ENCODE measurements around the gene RSPO1. TPM values are rescaled to one million over a fixed set of nuclear protein-coding genes. Genes with fewer than 3 reads are reported as not detected.
"Not testable (repeated sequence)": the region's sequence is repeated elsewhere in the genome, so short reads cannot be mapped to it uniquely, and the experiment has no call there.

Gene RSPO1
- total RNA-seq, 1 donor from 2014 or later, result not detected

- peak; percentile 98 for DNase-seq (ENCODE audit: low spot score)
- intact Hi-C loops (cut with DNase I), result loop anchor here (1.0 to 10.0 kb wide), 3 partner anchors 41 to 452 kb away; partner anchors contain the start of genes C1orf122, POU3F1, SNIP1 and YRDC
Observed at GRCh38 chr1:37595440-37596181, 39.1 kb downstream of the RSPO1 start, which contains the start of gene GNL2. Gene GNL2 (minus strand): TSS chr1:37595937. CDS start chr1:37595822, 115 bp downstream.

GRCh38 chr1:37593726-37594125 lies 41.0 kb downstream of the RSPO1 start:
- no peak for DNase-seq (ENCODE audit: low spot score)
- intact Hi-C loops (cut with DNase I), result loop anchor here (10.0 kb wide), 1 partner anchor 211 kb away; the partner anchor contains the start of genes C1orf122 and YRDC

- no peak for DNase-seq (ENCODE audit: low spot score)
- intact Hi-C loops (cut with DNase I), result no loop called here
Observed at GRCh38 chr1:37588939-37589338, 45.8 kb downstream of the RSPO1 start.

GRCh38 chr1:37584544-37584943 lies 50.1 kb downstream of the RSPO1 start:
- DNase-seq (ENCODE audit: low spot score); intact Hi-C loops (cut with DNase I): not testable (repeated sequence)

GRCh38 chr1:37575692-37576091 lies 59.0 kb downstream of the RSPO1 start:
- intact Hi-C loops (cut with DNase I), result no loop called here
- DNase-seq (ENCODE audit: low spot score), result no peak

- DNase-seq (ENCODE audit: low spot score), result no peak
- intact Hi-C loops (cut with DNase I), result no loop called here
Observed at GRCh38 chr1:37574834-37575480, 59.7 kb downstream of the RSPO1 start.

- intact Hi-C loops (cut with DNase I), result no loop called here
- no peak for DNase-seq (ENCODE audit: low spot score)
Observed at GRCh38 chr1:37570528-37571334, 64.0 kb downstream of the RSPO1 start.

GRCh38 chr1:37567023-37567422 lies 67.7 kb downstream of the RSPO1 start:
- intact Hi-C loops (cut with DNase I), result no loop called here
- no peak for DNase-seq (ENCODE audit: low spot score)

- intact Hi-C loops (cut with DNase I), result loop anchor here (5.0 kb wide), 1 partner anchor 117 kb away; no protein-coding TSS in a partner anchor
- no peak for DNase-seq (ENCODE audit: low spot score)
Observed at GRCh38 chr1:37564892-37565291, 69.8 kb downstream of the RSPO1 start.

- intact Hi-C loops (cut with DNase I), result loop anchor here (5.0 kb wide), 1 partner anchor 119 kb away; no protein-coding TSS in a partner anchor
- no peak for DNase-seq (ENCODE audit: low spot score)
Observed at GRCh38 chr1:37562984-37563383, 71.7 kb downstream of the RSPO1 start.

Other genes starting within 250 kb of the RSPO1 start
- gene ZC3H12A, start 160.3 kb downstream of the RSPO1 start, total RNA-seq, result 3.3 TPM
- gene MEAF6, start 120.1 kb downstream of the RSPO1 start, total RNA-seq, result 40.1 TPM
- gene SNIP1, start 80.6 kb downstream of the RSPO1 start, total RNA-seq, result 10.5 TPM
- gene DNALI1, start 78.0 kb downstream of the RSPO1 start, total RNA-seq, result 3.0 TPM
- 24.1 TPM for gene GNL2, start 39.0 kb downstream of the RSPO1 start, total RNA-seq
- 0.27 TPM for gene CDCA8, start 57.6 kb upstream of the RSPO1 start, total RNA-seq
- not detected for gene EPHA10, start 130.2 kb upstream of the RSPO1 start, total RNA-seq
- 2.1 TPM for gene MANEAL, start 159.0 kb upstream of the RSPO1 start, total RNA-seq
- 52.1 TPM for gene C1orf122, start 172.9 kb upstream of the RSPO1 start, total RNA-seq
- gene YRDC, start 173.3 kb upstream of the RSPO1 start, total RNA-seq, result 6.3 TPM
- gene MTF1, start 224.7 kb upstream of the RSPO1 start, total RNA-seq, result 16.0 TPM